Prostate gland (tissue), 2 donors: ENCODE measurements around the gene INAVA. TPM values are rescaled to one million over a fixed set of nuclear protein-coding genes. Genes with fewer than 3 reads are reported as not detected.

Experiments used
- DNase-seq: peaks from one replicate; pipeline ENCODE4 v3.0.0-alpha.2; 2019; ENCODE audit warnings: low spot score
- H3K27ac ChIP-seq, 2 donors: fragments of 200-600 bp; sonication (generic); 2 replicates each; pipeline ENCODE4 v1.5.1; 2017 to 2019
- H3K27me3 ChIP-seq: fragments of 200-600 bp; sonication (generic); replicated peaks from 2 replicates; pipeline ENCODE4 v1.5.1; 2019; ENCODE audit not compliant: insufficient read depth
- H3K36me3 ChIP-seq, 2 donors: fragments of 200-600 bp; sonication (generic); 1 replicate in 1 of 2; 2 replicates in 1 of 2; pipeline versions ENCODE4 v1.5.1 to v1.8.1; 2017 to 2019
- H3K4me1 ChIP-seq: fragments of 200-600 bp; sonication (generic); replicated peaks from 2 replicates; pipeline ENCODE4 v1.5.1; 2019
- H3K4me3 ChIP-seq, 2 donors: fragments of 200-600 bp; sonication (generic); 2 replicates each; pipeline ENCODE4 v1.5.1; 2017 to 2019
- H3K9me3 ChIP-seq: fragments of 200-600 bp; sonication (generic); 2 replicates; pipeline ENCODE4 v1.5.1; 2017
- POLR2A ChIP-seq: fragments of 450-650 bp; IDR thresholded peaks from one replicate; pipeline ENCODE4 v1.6.1; 2016; ENCODE audit warnings: antibody characterized with exemption, mild to moderate bottlenecking
- POLR2AphosphoS5 ChIP-seq: sonication (generic); formaldehyde crosslinking; IDR thresholded peaks from one replicate; pipeline ENCODE4 v1.6.1; 2017; ENCODE audit warnings: antibody characterized with exemption
- WGBS: methylation state at CpG from one replicate; pipeline ENCODE4 v1.1.5; 2018; 5-methylcytosine and 5-hydroxymethylcytosine counted together
- intact Hi-C: fragments of 100-400 bp; cut with DNase I; formaldehyde crosslinking; loops from one replicate; pipeline ENCODE4 v1.14.2; 2022
- total RNA-seq, 2 donors: library from RNA; depleted of rRNA; stranded (reverse); fragments of >200 nt; gene quantifications; one replicate each; pipeline ENCODE4 v1.1.0, GENCODE V29; 2016
- TF ChIP-seq, protein P1 (sequence below), 4 experiments: fragments of 200-600 bp in 2 of 4; fragments of 450-650 bp in 2 of 4; sonication (generic) in 2 of 4; IDR thresholded peaks; 1 replicate in 3 of 4; 2 replicates in 1 of 4; pipeline ENCODE4 v1.5.1; 2016 to 2019; ENCODE audit warnings: antibody characterized with exemption in 4 of 4, mild to moderate bottlenecking in 2 of 4, moderate library complexity in 2 of 4

Gene INAVA
- total RNA-seq, 2 donors from 2014 or later, result 7.4 to 27.1 TPM

DNA sequence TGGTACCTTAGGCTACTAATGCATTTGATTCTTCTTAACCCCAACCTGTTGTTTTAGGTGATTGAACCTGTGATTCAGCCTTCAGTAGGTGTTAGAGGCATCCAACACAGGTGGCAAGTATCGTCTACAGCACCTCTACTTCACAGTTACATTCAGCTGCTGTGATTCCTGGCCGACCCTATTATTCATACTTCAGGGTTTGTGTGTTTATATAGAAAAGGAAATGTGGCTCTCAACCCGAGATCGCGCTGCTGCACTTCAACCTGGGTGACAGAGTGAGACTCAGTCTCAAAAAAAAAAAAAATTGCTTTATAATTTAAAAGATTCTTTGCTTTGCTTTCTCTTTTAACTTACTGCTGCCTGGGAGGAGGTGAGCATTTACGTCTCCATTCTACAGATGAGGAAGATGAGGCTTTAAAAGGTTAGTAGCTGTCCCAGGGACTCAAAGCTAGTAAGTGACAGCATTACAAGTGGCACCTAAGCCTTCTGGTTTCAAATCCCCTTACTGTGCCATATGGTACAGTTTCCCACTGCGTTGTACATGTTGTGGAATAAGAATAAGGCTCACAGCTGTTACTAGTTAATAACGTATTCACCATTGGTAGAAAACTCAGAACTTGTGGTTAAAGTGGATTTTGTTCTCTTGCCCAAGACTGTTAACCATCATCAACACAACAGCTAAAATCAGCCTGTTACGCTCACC is 31.8 kb upstream of the INAVA start:
- Histone ChIP-seq H3K4me3 (no peak overlapping the region), H3K9me3 (no peaks in the 10 kb centered on the region), H3K27me3 (no peaks in the 10 kb centered on the region), H3K27ac (no peak overlapping the region), H3K36me3 (no peaks in the 10 kb centered on the region), H3K4me1 (no peaks in the 10 kb centered on the region)
- 93% methylated on average over 9 of the region's 9 CpGs for WGBS
- no peak for DNase-seq
- TF ChIP-seq POLR2A (no peak), POLR2AphosphoS5 (no peak)
- TF ChIP-seq, protein P1, sequence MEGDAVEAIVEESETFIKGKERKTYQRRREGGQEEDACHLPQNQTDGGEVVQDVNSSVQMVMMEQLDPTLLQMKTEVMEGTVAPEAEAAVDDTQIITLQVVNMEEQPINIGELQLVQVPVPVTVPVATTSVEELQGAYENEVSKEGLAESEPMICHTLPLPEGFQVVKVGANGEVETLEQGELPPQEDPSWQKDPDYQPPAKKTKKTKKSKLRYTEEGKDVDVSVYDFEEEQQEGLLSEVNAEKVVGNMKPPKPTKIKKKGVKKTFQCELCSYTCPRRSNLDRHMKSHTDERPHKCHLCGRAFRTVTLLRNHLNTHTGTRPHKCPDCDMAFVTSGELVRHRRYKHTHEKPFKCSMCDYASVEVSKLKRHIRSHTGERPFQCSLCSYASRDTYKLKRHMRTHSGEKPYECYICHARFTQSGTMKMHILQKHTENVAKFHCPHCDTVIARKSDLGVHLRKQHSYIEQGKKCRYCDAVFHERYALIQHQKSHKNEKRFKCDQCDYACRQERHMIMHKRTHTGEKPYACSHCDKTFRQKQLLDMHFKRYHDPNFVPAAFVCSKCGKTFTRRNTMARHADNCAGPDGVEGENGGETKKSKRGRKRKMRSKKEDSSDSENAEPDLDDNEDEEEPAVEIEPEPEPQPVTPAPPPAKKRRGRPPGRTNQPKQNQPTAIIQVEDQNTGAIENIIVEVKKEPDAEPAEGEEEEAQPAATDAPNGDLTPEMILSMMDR (IDR thresholded peaks at IDR 0.05), result no peak
- intact Hi-C loops, result no loop called here

DNA sequence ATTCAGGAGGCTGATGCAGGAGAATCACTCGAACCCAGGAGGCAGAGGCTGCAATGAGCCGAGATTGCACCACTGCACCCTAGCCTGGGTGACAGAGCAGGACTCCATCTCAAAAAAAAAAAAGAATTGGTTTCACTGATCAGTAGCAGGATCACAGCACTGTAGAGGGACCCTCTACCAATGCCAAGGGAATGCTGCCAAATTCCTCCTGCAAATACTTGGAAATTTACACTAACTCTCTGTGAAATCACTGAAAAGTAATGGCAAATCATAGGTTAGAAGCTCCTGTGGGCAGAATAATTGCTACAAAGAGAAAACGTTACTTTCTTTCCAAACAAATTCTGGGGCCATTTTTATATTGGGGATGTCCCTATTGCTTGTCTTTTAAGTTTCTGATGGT is 28.6 kb upstream of the INAVA start:
- no peaks in the 10 kb centered on the region for H3K9me3 ChIP-seq
- intact Hi-C loops, result no loop called here
- no peak overlapping the region for H3K4me3 ChIP-seq
- no peaks in the 10 kb centered on the region for H3K27me3 ChIP-seq
- WGBS, result 74% methylated on average over 3 of the region's 3 CpGs
- DNase-seq, result no peak
- no peaks in the 10 kb centered on the region for H3K36me3 ChIP-seq
- TF ChIP-seq POLR2A, result no peak
- TF ChIP-seq, protein P1 (IDR thresholded peaks at IDR 0.05), result no peak
- no peak for TF ChIP-seq POLR2AphosphoS5
- no peaks in the 10 kb centered on the region for H3K4me1 ChIP-seq
- H3K27ac ChIP-seq, result no peak overlapping the region

DNA sequence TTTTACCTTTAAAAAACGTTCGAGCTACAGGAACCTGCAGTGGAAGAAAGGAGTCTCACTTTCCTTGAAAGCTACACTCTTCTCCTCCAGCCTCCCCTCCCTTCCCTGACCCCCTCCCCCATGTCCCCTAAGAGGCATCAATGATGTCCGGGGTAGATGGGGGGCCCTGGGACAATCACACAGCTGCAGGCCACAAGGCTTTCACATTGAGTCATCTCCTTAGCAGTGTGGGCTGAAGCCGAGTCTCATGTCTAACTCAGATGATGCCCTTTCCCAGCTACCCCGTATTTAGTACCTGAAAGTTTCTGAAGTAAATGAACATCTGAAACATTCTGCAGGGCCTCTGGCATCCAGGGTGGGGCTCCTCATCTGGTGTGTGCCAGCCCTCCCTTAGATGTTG is 28.2 kb upstream of the INAVA start:
- H3K4me3 ChIP-seq, result no peak overlapping the region

DNA sequence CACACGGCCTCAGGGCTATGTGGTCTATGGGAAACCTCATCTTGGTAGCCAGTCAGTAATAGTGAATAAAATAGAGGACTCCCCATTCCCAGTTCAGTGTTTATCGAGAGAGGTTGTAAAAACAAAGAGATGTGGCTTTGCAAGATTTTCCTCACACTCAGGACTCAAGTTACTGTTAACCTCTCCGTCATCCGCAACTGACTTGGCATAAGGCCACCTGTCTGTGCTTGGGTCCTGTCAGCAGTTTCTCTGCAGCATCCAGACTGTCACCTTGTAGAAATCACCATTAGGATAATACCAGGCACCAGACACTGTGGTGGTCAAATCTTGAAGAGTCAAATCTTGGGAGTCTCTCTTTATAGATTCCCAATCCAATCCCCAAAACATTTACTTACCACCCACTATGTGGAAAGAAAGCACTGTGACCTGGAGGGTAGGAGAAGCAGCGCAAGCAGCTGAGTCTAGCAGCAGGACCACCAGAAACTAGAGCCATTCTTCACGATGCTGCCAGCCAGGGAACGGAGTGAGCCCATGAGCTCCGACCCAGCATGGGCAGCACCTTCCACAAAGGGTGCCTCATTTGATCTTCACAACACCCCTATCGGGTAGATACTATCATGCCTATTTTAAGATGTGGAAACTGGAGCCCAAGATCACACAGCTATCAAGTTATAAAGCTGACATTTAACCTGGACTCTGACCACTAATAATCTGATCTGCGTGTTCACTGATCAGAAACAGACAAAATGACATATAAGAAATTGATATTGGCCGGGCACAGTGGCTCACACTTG is 27.5 kb upstream of the INAVA start:
- Histone ChIP-seq H3K36me3 (no peaks in the 10 kb centered on the region), H3K9me3 (no peaks in the 10 kb centered on the region), H3K27me3 (peaks cover 2% of the 10 kb centered on the region), H3K27ac (no peak overlapping the region), H3K4me1 (no peaks in the 10 kb centered on the region), H3K4me3 (no peak overlapping the region)
- TF ChIP-seq, protein P1 (IDR thresholded peaks at IDR 0.05), result no peak
- TF ChIP-seq POLR2A (no peak), POLR2AphosphoS5 (no peak)
- WGBS, result 47% methylated on average over 11 of the region's 11 CpGs
- DNase-seq, result no peak
- intact Hi-C loops, result no loop called here

More for the DNA sequence above, 28.2 kb upstream of the INAVA start:
- TF ChIP-seq POLR2AphosphoS5 (no peak), POLR2A (no peak)
- TF ChIP-seq, protein P1 (IDR thresholded peaks at IDR 0.05), result no peak
- H3K9me3 ChIP-seq, result no peaks in the 10 kb centered on the region
- WGBS, result 33% methylated on average over 5 of the region's 5 CpGs
- H3K4me1 ChIP-seq, result no peaks in the 10 kb centered on the region
- intact Hi-C loops, result no loop called here
- no peaks in the 10 kb centered on the region for H3K36me3 ChIP-seq
- DNase-seq, result no peak
- H3K27me3 ChIP-seq, result no peaks in the 10 kb centered on the region
- no peak overlapping the region for H3K27ac ChIP-seq

DNA sequence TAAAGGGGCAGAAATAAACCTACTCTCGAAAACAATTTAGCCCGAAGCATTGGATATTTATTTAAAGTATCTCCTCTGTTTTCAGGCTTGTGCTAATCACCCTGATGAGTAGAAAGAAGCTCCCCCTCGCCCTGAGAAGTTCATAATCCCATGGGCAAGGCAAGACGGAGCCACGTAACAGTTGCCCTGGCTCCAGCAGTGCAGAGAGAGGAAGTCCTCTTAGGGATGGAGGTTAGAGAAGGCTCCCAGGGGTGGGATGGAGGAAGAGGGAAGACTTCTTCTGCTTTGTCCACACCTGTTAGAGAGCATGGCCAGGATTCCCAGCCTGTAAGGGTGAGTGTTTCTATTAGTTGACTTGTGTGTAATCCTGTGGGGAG is 25.3 kb upstream of the INAVA start:
- TF ChIP-seq, protein P1 (IDR thresholded peaks at IDR 0.05), result no peak
- TF ChIP-seq POLR2A (no peak), POLR2AphosphoS5 (no peak)
- Histone ChIP-seq H3K27ac (no peak overlapping the region), H3K27me3 (peaks cover 11% of the 10 kb centered on the region), H3K36me3 (no peaks in the 10 kb centered on the region), H3K4me1 (peaks cover 5% of the 10 kb centered on the region), H3K9me3 (no peaks in the 10 kb centered on the region), H3K4me3 (no peak overlapping the region)
- DNase-seq, result no peak
- 89% methylated on average over 5 of the region's 5 CpGs for WGBS
- intact Hi-C loops, result no loop called here
